HL-60 (cell line): ENCODE measurements around the gene CACNA2D3.

Experiments
- DNase-seq, 2 experiments: peaks; one replicate each; pipeline ENCODE4 v3.0.0-alpha.2; 2010 to 2020; ENCODE audit warnings: low read depth in 1 of 2, low spot score in 1 of 2
- H3K27ac ChIP-seq: fragments of 250-450 bp; sonication (Bioruptor Pico); replicated peaks from 2 replicates; pipeline ENCODE4 v1.5.1; 2020; ENCODE audit warnings: mild to moderate bottlenecking, moderate library complexity
- H3K27me3 ChIP-seq: fragments of 250-450 bp; sonication (Bioruptor Pico); 2 replicates; pipeline ENCODE4 v1.5.1; 2021; ENCODE audit warnings: mild to moderate bottlenecking, moderate library complexity; ENCODE audit not compliant: insufficient read depth, poor library complexity, severe bottlenecking
- H3K4me3 ChIP-seq: replicated peaks from 2 replicates; pipeline ENCODE4 v1.5.1; 2011; ENCODE audit warnings: mild to moderate bottlenecking, control low read depth, low read length; ENCODE audit not compliant: insufficient read depth
- GABPA ChIP-seq: IDR thresholded peaks from 2 replicates; pipeline ENCODE4 v1.6.1; 2012; ENCODE audit warnings: low read depth
- POLR2AphosphoS5 ChIP-seq: IDR thresholded peaks from 2 replicates; pipeline ENCODE4 v1.6.1; 2012; ENCODE audit warnings: low read depth
- SPI1 ChIP-seq: IDR thresholded peaks from 2 replicates; pipeline ENCODE4 v1.6.1; 2012; ENCODE audit warnings: low read depth, mild to moderate bottlenecking, borderline replicate concordance
- TF ChIP-seq, protein P1 (sequence below): IDR thresholded peaks from one replicate; pipeline ENCODE4 v1.5.1; 2011; ENCODE audit warnings: low read length, control low read depth, inconsistent platforms; ENCODE audit not compliant: insufficient read depth
- TF ChIP-seq, protein P2 (sequence below): IDR thresholded peaks from 2 replicates; pipeline ENCODE4 v1.6.1; 2012; ENCODE audit warnings: low read depth; ENCODE audit not compliant: insufficient replicate concordance

Gene CACNA2D3

DNA sequence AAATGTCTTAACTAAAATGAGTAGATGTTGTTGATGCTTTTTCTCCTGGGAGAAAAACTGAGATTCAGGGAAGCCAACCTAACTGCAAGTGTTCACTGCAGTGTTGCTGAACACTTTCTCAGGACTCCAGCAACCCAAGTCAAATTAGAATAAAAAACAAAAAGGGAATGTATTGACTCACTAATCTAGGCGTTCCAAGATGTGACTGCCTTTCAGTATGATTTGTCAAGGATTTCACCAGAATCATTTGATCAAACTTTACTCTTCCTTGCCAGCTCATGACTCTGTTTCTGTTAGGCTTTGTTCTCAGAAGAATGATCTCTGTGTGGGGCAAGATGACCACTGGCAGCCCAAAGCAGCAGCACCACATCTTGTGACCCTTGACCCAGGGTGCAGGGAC, 364.0 kb downstream of the CACNA2D3 start:
- no peak overlapping the region for H3K4me3 ChIP-seq
- no peaks in the 10 kb centered on the region for H3K27me3 ChIP-seq
- no peak overlapping the region for H3K27ac ChIP-seq
- no peak for DNase-seq
- TF ChIP-seq SPI1 (no peak), GABPA (no peak), POLR2AphosphoS5 (no peak)
- TF ChIP-seq, protein P1, sequence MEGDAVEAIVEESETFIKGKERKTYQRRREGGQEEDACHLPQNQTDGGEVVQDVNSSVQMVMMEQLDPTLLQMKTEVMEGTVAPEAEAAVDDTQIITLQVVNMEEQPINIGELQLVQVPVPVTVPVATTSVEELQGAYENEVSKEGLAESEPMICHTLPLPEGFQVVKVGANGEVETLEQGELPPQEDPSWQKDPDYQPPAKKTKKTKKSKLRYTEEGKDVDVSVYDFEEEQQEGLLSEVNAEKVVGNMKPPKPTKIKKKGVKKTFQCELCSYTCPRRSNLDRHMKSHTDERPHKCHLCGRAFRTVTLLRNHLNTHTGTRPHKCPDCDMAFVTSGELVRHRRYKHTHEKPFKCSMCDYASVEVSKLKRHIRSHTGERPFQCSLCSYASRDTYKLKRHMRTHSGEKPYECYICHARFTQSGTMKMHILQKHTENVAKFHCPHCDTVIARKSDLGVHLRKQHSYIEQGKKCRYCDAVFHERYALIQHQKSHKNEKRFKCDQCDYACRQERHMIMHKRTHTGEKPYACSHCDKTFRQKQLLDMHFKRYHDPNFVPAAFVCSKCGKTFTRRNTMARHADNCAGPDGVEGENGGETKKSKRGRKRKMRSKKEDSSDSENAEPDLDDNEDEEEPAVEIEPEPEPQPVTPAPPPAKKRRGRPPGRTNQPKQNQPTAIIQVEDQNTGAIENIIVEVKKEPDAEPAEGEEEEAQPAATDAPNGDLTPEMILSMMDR, result no peak
- TF ChIP-seq, protein P2, sequence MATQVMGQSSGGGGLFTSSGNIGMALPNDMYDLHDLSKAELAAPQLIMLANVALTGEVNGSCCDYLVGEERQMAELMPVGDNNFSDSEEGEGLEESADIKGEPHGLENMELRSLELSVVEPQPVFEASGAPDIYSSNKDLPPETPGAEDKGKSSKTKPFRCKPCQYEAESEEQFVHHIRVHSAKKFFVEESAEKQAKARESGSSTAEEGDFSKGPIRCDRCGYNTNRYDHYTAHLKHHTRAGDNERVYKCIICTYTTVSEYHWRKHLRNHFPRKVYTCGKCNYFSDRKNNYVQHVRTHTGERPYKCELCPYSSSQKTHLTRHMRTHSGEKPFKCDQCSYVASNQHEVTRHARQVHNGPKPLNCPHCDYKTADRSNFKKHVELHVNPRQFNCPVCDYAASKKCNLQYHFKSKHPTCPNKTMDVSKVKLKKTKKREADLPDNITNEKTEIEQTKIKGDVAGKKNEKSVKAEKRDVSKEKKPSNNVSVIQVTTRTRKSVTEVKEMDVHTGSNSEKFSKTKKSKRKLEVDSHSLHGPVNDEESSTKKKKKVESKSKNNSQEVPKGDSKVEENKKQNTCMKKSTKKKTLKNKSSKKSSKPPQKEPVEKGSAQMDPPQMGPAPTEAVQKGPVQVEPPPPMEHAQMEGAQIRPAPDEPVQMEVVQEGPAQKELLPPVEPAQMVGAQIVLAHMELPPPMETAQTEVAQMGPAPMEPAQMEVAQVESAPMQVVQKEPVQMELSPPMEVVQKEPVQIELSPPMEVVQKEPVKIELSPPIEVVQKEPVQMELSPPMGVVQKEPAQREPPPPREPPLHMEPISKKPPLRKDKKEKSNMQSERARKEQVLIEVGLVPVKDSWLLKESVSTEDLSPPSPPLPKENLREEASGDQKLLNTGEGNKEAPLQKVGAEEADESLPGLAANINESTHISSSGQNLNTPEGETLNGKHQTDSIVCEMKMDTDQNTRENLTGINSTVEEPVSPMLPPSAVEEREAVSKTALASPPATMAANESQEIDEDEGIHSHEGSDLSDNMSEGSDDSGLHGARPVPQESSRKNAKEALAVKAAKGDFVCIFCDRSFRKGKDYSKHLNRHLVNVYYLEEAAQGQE, result no peak

DNA sequence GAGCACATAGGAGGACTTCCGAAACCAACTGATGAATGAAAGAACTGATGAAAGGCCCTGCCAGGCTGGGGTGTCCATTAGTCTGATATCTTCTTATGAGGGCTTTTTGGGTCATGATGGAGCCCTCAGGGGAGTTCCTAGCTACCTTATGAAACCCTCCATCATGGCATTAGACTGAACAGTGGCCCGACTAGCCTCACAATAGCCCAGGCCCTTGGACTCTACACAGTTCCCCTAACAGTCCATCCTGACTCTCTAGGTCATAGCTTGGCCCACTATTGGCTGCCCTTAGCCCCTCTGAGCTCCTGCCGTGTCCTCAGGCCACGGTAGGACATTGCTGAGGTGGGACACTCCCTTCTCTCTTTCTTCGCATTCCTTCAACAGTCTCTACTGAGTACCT, 365.9 kb downstream of the CACNA2D3 start:
- H3K27ac ChIP-seq, result no peak overlapping the region
- H3K4me3 ChIP-seq, result no peak overlapping the region
- TF ChIP-seq, protein P1, result no peak
- no peak for TF ChIP-seq POLR2AphosphoS5
- TF ChIP-seq, protein P2, result no peak
- no peaks in the 10 kb centered on the region for H3K27me3 ChIP-seq
- no peak for DNase-seq

DNA sequence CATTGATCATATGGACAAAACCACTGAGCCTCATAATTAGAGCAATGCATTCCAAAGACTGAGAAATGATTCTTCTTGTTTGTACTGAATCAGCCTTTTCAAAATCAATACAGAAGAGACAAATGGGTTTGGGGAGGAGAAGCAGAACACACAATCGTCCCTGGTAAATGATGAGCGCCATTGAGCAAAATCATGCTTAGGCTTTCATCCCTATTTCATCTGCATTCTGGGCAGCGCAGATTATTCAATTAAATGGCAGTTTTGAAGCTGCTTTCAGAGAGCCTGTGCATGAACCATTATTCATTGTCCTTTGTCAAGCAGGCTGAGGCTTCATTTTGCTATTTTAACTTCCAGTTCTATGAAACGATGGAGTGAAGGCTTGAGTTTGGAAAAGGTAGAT, 371.9 kb downstream of the CACNA2D3 start:
- no peak for DNase-seq
- H3K27ac ChIP-seq, result no peak overlapping the region
- no peak overlapping the region for H3K4me3 ChIP-seq
- TF ChIP-seq SPI1 (no peak), POLR2AphosphoS5 (no peak), GABPA (no peak)
- TF ChIP-seq, protein P1, result no peak
- TF ChIP-seq, protein P2, result no peak
- no peaks in the 10 kb centered on the region for H3K27me3 ChIP-seq
